ENCODE results near the gene PTCD3.

Gene PTCD3

GRCh38 chr2:86172610-86173009, 66.6 kb downstream of the PTCD3 start:
- Histone ChIP-seq H3K4me1 (ENCODE audit: control insufficient read depth, insufficient read depth, low read length) (peaks cover 10% of the 10 kb centered on the region), H3K27ac (ENCODE audit: extremely low read depth, low read depth, low read length) (no peak overlapping the region), H3K9me3 (ENCODE audit: control insufficient read depth, insufficient read depth, low read depth, low read length) (no peaks in the 10 kb centered on the region), H3K4me3 (ENCODE audit: low read depth, low read length) (no peak overlapping the region), H3K36me3 (ENCODE audit: control insufficient read depth in 2 of 2, insufficient read depth in 1 of 2, low read length in 2 of 2) (peaks cover 54 to 79% of the 10 kb centered on the region in 2 experiments)
- CTCF ChIA-PET: interaction anchor here (1.2 kb wide), 1 partner anchor 199 kb away, joined by 3 read pairs; no protein-coding TSS in a partner anchor
- no peak for TF ChIP-seq ZSCAN30 (tag by site-specific recombination; IDR thresholded peaks at IDR 0.05)
- TF ChIP-seq KLF17 (tag by site-specific recombination; IDR thresholded peaks at IDR 0.05): no peak
- TF ChIP-seq ZNF37A (tag by site-specific recombination; IDR thresholded peaks at IDR 0.05): no peak
- TF ChIP-seq ZNF350 (tag by site-specific recombination; IDR thresholded peaks at IDR 0.05): no peak
- TF ChIP-seq ZNF639 (tag by site-specific recombination; IDR thresholded peaks at IDR 0.05): no peak
- TF ChIP-seq ZNF837 (tag by site-specific recombination; IDR thresholded peaks at IDR 0.05): no peak
- no peak for TF ChIP-seq ZNF555 (tag by site-specific recombination; conservative IDR thresholded peaks at IDR 0.05)
- no peak for TF ChIP-seq YY1 (tag by site-specific recombination; IDR thresholded peaks at IDR 0.05)
- TF ChIP-seq SETDB1 (IDR thresholded peaks at IDR 0.05; ENCODE audit: insufficient read length, low read length): no peak
- TF ChIP-seq ZNF514 (tag by site-specific recombination; IDR thresholded peaks at IDR 0.05): no peak
- POLR2A ChIA-PET: no interaction called here

GRCh38 chr2:86174445-86174844, 68.4 kb downstream of the PTCD3 start:
- no peaks in the 10 kb centered on the region for H3K9me3 ChIP-seq (ENCODE audit: control insufficient read depth, insufficient read depth, low read depth, low read length)
- peaks cover 10% of the 10 kb centered on the region for H3K4me1 ChIP-seq (ENCODE audit: control insufficient read depth, insufficient read depth, low read length)
- POLR2A ChIA-PET: no interaction called here
- no peak overlapping the region for H3K27ac ChIP-seq (ENCODE audit: extremely low read depth, low read depth, low read length)
- H3K4me3 ChIP-seq (ENCODE audit: low read depth, low read length): no peak overlapping the region
- CTCF ChIA-PET: no interaction called here
- H3K36me3 ChIP-seq (ENCODE audit: control insufficient read depth in 2 of 2, insufficient read depth in 1 of 2, low read length in 2 of 2): peaks cover 51 to 80% of the 10 kb centered on the region in 2 experiments
- TF ChIP-seq ZNF560 (tag by site-specific recombination; IDR thresholded peaks at IDR 0.05; ENCODE audit: borderline replicate concordance): no peak
- no peak for TF ChIP-seq ZNF561 (tag by site-specific recombination; IDR thresholded peaks at IDR 0.05; ENCODE audit: borderline replicate concordance)
- TF ChIP-seq ZNF549 (tag by site-specific recombination; IDR thresholded peaks at IDR 0.05): no peak
- TF ChIP-seq REST (tag by site-specific recombination; IDR thresholded peaks at IDR 0.05): no peak
- no peak for TF ChIP-seq REPIN1 (tag by site-specific recombination; IDR thresholded peaks at IDR 0.05; ENCODE audit: low read depth)
- TF ChIP-seq INSM2 (tag by site-specific recombination; IDR thresholded peaks at IDR 0.05): no peak
- no peak for TF ChIP-seq ZNF791 (tag by site-specific recombination; IDR thresholded peaks at IDR 0.05)
- no peak for TF ChIP-seq ZNF280C (tag by site-specific recombination; IDR thresholded peaks at IDR 0.05)
- no peak for TF ChIP-seq PRDM4 (tag by site-specific recombination; IDR thresholded peaks at IDR 0.05)
- TF ChIP-seq ZNF266 (tag by site-specific recombination; IDR thresholded peaks at IDR 0.05; ENCODE audit: low read depth): no peak
- no peak for TF ChIP-seq ZNF621 (tag by site-specific recombination; IDR thresholded peaks at IDR 0.05)
- TF ChIP-seq ZNF423 (tag by site-specific recombination; IDR thresholded peaks at IDR 0.05): no peak
- no peak for TF ChIP-seq ZNF239 (tag by site-specific recombination; IDR thresholded peaks at IDR 0.05)
- TF ChIP-seq ZNF658 (tag by site-specific recombination; IDR thresholded peaks at IDR 0.05): no peak
- TF ChIP-seq ZNF501 (tag by site-specific recombination; IDR thresholded peaks at IDR 0.05): no peak

Data from HEK293 (cell line).